SK-N-SH treated with all-trans-retinoic acid at 6 μM for 48 hours (cell line): ENCODE results near the gene RECQL5.

ENCODE experiments used
- ARNTL ChIP-seq: fragments of 450-650 bp; formaldehyde crosslinking; IDR thresholded peaks from 2 replicates; pipeline ENCODE4 v1.5.0; 2020; ENCODE audit warnings: low read depth, mild to moderate bottlenecking, moderate library complexity, borderline replicate concordance
- CSDC2 ChIP-seq: fragments of 250-450 bp; sonication (Bioruptor Pico); IDR thresholded peaks from 2 replicates; pipeline ENCODE4 v1.5.0; 2020; ENCODE audit warnings: mild to moderate bottlenecking, moderate library complexity
- ESRRG ChIP-seq: fragments of 250-450 bp; sonication (Bioruptor Pico); IDR thresholded peaks from 2 replicates; pipeline ENCODE4 v1.6.1; 2021; ENCODE audit warnings: mild to moderate bottlenecking
- ISL1 ChIP-seq: fragments of 250-450 bp; sonication (Bioruptor Pico); IDR thresholded peaks from 2 replicates; pipeline ENCODE4 v2.1.2; 2022; ENCODE audit warnings: mild to moderate bottlenecking, moderate library complexity
- OSR1 ChIP-seq: fragments of 250-450 bp; sonication (Bioruptor Pico); IDR thresholded peaks from 2 replicates; pipeline ENCODE4 v1.8.0; 2022; ENCODE audit warnings: moderate library complexity, mild to moderate bottlenecking, inconsistent platforms
- TCF4 ChIP-seq: fragments of 250-450 bp; sonication (Bioruptor Pico); IDR thresholded peaks from 2 replicates; pipeline ENCODE4 v1.8.0; 2021; ENCODE audit warnings: mild to moderate bottlenecking, moderate library complexity, borderline replicate concordance
- TOX ChIP-seq: fragments of 250-450 bp; sonication (Bioruptor Pico); IDR thresholded peaks from 2 replicates; pipeline ENCODE4 v1.8.0; 2021; ENCODE audit warnings: mild to moderate bottlenecking, moderate library complexity, borderline replicate concordance
- TSHZ2 ChIP-seq: fragments of 250-450 bp; sonication (Bioruptor Pico); IDR thresholded peaks from 2 replicates; pipeline ENCODE4 v1.5.0; 2020; ENCODE audit warnings: mild to moderate bottlenecking, moderate library complexity
- ZFP3 ChIP-seq: fragments of 250-450 bp; sonication (Bioruptor Pico); IDR thresholded peaks from 2 replicates; pipeline ENCODE4 v1.5.0; 2020; ENCODE audit warnings: mild to moderate bottlenecking, moderate library complexity
- ZFP30 ChIP-seq: fragments of 450-650 bp; formaldehyde crosslinking; IDR thresholded peaks from 2 replicates; pipeline ENCODE4 v1.5.0; 2022; ENCODE audit warnings: mild to moderate bottlenecking, moderate library complexity
- ZNF70 ChIP-seq: fragments of 450-650 bp; formaldehyde crosslinking; IDR thresholded peaks from 2 replicates; pipeline ENCODE4 v1.5.0; 2020; ENCODE audit warnings: mild to moderate bottlenecking, moderate library complexity
- ZNF8 ChIP-seq: fragments of 450-650 bp; formaldehyde crosslinking; IDR thresholded peaks from 2 replicates; pipeline ENCODE4 v1.5.0; 2020; ENCODE audit warnings: mild to moderate bottlenecking, moderate library complexity
- TF ChIP-seq, protein P1 (sequence below): fragments of 250-450 bp; sonication (Bioruptor Pico); IDR thresholded peaks from 2 replicates; pipeline ENCODE4 v1.5.1; 2021; ENCODE audit warnings: mild to moderate bottlenecking, moderate library complexity
- TF ChIP-seq, protein P2 (sequence below): fragments of 250-450 bp; sonication (Bioruptor Pico); IDR thresholded peaks from 2 replicates; pipeline ENCODE4 v1.8.0; 2021; ENCODE audit warnings: low read depth, mild to moderate bottlenecking, moderate library complexity, borderline replicate concordance

DNA sequence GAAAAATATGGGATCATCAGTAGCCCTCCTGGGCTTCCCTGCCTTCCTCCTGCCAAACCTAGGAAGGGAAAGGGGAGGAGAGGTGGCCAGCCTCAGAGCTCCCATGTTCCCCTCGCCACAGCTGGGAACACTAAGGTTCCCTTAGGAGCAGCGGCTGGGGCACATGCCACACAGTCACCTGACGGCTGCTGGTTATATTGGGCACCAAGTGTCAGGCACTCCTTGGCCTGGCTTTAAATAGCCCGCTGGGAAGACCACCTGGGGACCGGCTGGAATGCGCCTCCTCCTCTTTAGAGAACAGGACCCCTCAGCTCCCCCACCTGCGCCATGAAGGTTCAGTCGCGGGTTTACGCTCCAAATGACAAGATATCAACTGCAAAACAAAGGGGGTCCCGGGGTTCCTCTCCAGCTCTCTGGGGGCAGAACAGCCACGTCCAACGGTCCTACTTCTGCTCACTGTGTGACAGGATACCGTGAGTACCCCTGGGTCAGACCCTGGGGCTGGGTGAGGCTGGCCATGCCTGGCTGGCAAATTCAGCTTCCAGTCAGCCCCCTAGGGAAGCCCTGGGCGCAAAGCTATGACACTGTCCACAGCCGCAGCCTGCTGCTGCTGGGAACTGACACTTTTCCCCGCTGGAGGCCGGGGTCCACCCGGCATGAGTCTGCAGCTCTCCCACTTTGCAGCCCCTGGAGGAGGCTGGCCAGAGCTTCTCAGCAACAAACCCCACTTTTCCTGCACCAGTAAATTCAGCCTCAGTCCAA lies 30.4 kb downstream of the RECQL5 start:
- TF ChIP-seq OSR1 (CRISPR knock-in tag) (no peak), ZFP3 (no peak), ZFP30 (no peak), ZNF8 (CRISPR knock-in tag) (no peak), TCF4 (CRISPR knock-in tag) (no peak), ZNF70 (CRISPR knock-in tag) (no peak), TSHZ2 (CRISPR knock-in tag) (no peak), ESRRG (CRISPR knock-in tag) (no peak), ARNTL (CRISPR knock-in tag) (no peak), ISL1 (CRISPR knock-in tag) (no peak), CSDC2 (CRISPR knock-in tag) (no peak), TOX (CRISPR knock-in tag) (no peak)
- TF ChIP-seq, protein P1, sequence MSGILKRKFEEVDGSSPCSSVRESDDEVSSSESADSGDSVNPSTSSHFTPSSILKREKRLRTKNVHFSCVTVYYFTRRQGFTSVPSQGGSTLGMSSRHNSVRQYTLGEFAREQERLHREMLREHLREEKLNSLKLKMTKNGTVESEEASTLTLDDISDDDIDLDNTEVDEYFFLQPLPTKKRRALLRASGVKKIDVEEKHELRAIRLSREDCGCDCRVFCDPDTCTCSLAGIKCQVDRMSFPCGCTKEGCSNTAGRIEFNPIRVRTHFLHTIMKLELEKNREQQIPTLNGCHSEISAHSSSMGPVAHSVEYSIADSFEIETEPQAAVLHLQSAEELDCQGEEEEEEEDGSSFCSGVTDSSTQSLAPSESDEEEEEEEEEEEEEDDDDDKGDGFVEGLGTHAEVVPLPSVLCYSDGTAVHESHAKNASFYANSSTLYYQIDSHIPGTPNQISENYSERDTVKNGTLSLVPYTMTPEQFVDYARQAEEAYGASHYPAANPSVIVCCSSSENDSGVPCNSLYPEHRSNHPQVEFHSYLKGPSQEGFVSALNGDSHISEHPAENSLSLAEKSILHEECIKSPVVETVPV (CRISPR knock-in tag), result no peak
- TF ChIP-seq, protein P2, sequence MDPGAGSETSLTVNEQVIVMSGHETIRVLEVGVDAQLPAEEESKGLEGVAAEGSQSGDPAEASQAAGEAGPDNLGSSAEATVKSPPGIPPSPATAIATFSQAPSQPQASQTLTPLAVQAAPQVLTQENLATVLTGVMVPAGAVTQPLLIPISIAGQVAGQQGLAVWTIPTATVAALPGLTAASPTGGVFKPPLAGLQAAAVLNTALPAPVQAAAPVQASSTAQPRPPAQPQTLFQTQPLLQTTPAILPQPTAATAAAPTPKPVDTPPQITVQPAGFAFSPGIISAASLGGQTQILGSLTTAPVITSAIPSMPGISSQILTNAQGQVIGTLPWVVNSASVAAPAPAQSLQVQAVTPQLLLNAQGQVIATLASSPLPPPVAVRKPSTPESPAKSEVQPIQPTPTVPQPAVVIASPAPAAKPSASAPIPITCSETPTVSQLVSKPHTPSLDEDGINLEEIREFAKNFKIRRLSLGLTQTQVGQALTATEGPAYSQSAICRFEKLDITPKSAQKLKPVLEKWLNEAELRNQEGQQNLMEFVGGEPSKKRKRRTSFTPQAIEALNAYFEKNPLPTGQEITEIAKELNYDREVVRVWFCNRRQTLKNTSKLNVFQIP (CRISPR knock-in tag), result no peak
